GM21717 (cell line): Measurements from ENCODE around the gene BCAS3.

ENCODE experiments used
- ATAC-seq: cut with Tn5 transposase; IDR thresholded peaks from one replicate; pipeline ENCODE4 v1.9.1; 2021; ENCODE audit warnings: mild to moderate bottlenecking, moderate library complexity; ENCODE audit not compliant: unreplicated experiment

BCAS3 gene

DNA sequence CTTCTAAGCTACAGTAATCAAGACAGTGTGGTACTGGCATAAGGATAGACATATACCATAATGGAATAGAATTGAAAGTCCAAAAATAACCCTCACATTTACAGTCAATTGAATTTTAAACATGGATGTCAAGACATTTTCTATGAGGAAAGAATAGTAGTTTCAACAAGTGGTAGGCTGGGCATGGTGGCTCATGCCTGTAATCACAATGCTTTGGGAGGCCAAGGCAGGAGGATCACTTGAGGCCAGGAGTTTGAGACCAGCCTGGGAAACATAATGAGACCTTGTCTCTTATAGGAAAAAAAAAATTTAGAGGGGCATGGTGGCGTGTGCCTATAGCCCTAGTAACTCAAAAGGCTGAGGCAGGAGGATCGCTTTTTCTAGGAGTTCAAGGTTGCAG lies 599.2 kb downstream of the BCAS3 start:
- ATAC-seq = no peak

DNA sequence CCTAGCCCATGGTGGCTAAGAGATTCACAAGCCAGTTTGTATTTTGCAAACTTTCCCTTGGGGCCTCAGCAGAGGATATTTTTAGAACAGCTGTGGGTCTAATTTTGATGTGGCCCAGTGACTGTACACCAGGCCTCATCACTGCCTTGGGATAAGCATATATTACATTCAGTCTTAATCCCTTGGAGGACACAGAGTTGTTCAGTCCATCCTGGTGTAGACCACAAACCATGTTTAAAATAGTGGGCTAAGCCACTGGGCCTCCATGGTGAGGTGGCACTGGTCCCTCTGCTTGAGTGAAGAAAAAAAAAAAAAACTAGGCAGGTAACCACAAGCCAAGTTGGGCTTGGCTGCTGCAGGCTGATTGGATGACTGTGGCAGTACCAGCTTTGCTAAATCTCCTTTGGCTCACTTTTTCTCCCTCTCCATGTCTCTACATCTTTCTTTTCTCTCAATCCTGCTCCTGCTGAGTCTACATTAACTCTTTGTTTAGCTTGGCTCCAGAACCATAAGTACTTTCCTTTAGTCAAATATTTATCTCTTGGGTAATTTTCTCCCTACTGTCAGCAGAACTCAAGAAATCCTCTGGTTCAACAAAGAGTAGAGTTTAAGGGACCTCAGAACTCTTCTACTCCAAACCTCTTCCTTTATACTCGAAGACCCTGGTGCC lies 602.0 kb downstream of the BCAS3 start:
- ATAC-seq = no peak

GRCh38 chr17:61280338-61280737 lies 602.7 kb downstream of the BCAS3 start:
- no peak for ATAC-seq

- ATAC-seq = no peak
Measured at GRCh38 chr17:61280851-61281250, 603.2 kb downstream of the BCAS3 start.

GRCh38 chr17:61282377-61282776 lies 604.7 kb downstream of the BCAS3 start:
- no peak for ATAC-seq

GRCh38 chr17:61283043-61283442 lies 605.4 kb downstream of the BCAS3 start:
- no peak for ATAC-seq

DNA sequence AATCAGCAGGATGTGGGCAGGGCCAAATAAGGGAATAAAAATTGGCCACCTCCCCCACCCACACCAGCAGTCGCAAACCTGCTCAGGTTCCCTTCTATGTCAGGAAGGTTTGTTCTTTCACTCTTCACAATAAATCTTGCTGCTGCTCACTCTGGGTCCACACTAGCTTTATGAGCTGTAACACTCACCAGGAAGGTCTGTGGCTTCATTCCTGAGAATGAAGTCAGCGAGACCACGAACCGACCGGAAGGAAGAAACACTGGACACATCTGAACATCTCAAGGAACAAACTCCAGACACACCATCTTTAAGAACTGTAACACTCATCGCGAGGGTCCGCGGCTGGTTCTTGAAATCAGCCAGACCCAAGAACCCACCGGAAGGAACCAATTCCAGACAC lies 606.5 kb downstream of the BCAS3 start:
- no peak for ATAC-seq

DNA sequence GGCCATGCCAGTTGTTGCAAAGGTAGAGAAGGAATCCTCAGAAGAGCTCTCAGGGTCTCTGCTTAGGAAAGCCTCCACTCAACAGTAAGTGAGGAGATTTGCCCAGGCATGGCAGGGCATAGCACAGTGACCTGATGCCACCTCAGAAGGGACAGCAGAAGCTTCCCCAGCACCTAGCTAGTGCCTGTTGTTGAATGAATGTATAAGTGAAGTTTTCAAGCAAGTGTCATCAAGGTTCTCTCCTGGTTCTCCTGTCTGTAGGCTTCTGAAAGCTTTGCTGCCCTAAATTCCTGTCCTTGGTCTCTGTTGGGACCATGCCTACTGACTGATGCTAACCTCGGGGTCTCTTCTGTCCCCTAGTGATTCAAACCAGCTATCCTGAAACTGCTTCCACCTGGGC lies 607.1 kb downstream of the BCAS3 start:
- no peak for ATAC-seq

GRCh38 chr17:61285526-61286320 lies 608.1 kb downstream of the BCAS3 start:
- no peak for ATAC-seq

GRCh38 chr17:61286449-61286848 lies 608.8 kb downstream of the BCAS3 start:
- ATAC-seq = no peak

- ATAC-seq = no peak
Measured at GRCh38 chr17:61289408-61290385, 612.0 kb downstream of the BCAS3 start.

DNA sequence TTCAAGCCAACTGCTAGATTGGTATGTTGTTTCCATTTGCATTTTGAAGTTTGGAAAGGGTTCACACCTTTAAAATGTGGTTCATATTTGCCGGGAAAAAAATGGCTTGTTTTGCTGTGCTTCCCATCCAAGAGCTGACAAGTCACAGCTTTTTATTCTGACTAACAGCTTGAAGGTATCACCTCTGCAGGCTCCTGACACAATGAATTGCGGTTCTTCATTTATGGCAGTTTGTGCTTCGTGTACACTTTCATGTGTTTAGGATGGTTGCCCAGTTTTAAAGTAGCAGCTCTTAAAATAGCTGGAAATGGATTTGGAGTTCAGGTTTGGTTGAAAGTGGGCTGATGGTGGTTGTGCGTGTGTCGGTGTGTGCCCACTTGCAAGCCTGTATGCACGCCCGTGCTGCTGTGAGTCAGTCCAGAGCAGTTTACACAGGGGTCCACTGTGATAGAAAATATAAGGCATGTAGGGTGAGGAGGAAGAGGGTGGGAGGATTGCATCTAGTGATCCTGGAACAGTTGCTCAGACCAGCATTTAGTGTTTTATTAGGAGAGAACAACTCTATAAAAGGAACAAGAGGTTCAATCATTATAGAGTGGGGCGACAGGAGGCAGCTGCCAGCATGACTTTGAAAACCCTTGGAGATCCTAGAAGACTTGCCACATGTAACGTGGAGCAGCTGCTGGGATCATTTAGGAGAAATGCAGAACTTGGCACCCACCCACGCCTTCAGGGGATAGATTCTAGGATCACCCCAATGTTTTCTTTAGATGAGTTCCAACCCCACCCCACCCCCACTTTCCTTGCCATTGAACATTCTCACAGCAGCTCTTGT lies 614.0 kb downstream of the BCAS3 start:
- no peak for ATAC-seq

DNA sequence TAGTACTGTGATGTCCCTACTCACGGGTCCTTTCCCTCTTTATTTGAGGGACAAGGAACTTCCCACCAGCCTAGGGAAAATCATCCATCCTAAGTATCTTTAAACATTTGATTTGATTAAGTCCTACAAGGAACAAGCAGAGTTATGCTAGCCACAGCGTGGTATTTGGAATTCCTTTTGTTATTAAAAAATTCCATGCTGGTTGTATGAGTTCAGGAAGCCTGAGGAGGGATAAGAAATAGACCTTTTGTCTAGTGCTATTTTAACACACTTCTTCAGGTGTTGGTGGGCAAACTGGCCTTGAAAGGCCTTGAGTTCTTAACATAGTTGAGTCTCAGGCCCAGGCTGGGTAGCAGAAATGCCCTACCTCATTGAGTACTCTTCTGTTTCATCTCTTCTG lies 616.6 kb downstream of the BCAS3 start:
- ATAC-seq = no peak

GRCh38 chr17:61294777-61295176 lies 617.1 kb downstream of the BCAS3 start:
- no peak for ATAC-seq

- no peak for ATAC-seq
Measured at GRCh38 chr17:61296058-61296457, 618.4 kb downstream of the BCAS3 start.

- ATAC-seq = no peak
Measured at GRCh38 chr17:61299517-61300513, 622.2 kb downstream of the BCAS3 start.

DNA sequence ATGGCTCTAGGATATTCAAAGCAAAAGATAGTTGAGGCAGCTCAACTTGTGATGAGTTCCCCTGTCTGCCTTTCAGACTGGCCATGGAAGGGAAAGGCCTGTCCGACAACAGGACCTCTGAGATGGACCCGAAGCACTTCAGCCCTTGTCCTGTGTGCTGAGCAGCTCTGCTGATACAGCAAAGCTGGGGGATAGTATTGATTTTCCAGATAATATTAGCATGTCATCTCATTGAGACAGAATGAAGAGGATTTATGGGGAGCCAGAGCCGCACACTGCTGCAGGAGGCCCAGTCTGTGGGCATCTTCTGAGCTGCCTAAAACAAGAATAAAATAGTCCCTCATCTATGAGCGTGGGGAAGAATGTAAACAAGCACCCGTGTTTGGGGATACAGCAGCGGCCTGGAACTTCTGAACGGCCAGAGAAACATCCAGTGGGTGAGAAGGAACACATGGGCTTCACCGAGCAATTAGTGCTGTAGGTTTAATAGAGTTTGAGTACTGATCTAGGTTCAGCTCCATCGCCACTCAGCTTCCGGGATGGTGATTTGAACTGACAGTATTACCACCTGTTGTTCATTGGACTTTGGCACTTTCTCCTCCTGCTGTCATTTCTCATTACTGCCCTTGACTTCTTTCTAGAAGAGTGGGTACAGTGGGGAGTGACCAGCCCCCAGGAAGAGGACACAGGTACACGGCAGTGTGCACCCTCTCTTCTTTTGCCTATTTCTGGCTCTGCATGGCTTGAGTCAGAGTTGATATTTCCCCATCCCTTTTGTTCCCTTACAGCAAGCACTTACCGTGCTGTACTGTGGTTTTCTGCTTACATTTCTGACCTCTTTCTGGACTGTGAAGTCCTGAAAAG lies 625.5 kb downstream of the BCAS3 start:
- ATAC-seq = no peak

GRCh38 chr17:61303817-61304096 lies 626.1 kb downstream of the BCAS3 start:
- no peak for ATAC-seq

GRCh38 chr17:61305024-61305423 lies 627.4 kb downstream of the BCAS3 start:
- ATAC-seq = no peak
